Measurements from ENCODE around the gene FAM193B.
"Not testable (repeated sequence)": the region's sequence is repeated elsewhere in the genome, so short reads cannot be mapped to it uniquely, and the experiment has no call there.

FAM193B gene

GRCh38 chr5:177497292-177498012 lies 56.9 kb downstream of the FAM193B start, which contains the start of gene PDLIM7:
TSS of gene PDLIM7 (minus strand) at chr5:177497604. CDS start at chr5:177496512, 1,092 bp downstream.
- DNase-seq, result peak; percentile 85 to 94 (median 90)

GRCh38 chr5:177496727-177497291 lies 57.6 kb downstream of the FAM193B start:
- no peak for DNase-seq

GRCh38 chr5:177496070-177496726 lies 58.2 kb downstream of the FAM193B start:
- DNase-seq, result no peak

GRCh38 chr5:177495243-177496060 lies 58.9 kb downstream of the FAM193B start:
- DNase-seq, result no peak

GRCh38 chr5:177494346-177495195 lies 59.8 kb downstream of the FAM193B start:
- DNase-seq, result no peak

GRCh38 chr5:177493795-177494345 lies 60.5 kb downstream of the FAM193B start:
- DNase-seq, result no peak

- no peak for DNase-seq
Measured at GRCh38 chr5:177492841-177493240, 61.5 kb downstream of the FAM193B start.

GRCh38 chr5:177491983-177492746 lies 62.2 kb downstream of the FAM193B start:
- no peak for DNase-seq

- DNase-seq, result peak in 1 of 6 experiments; percentile 11
Measured at GRCh38 chr5:177491429-177491945, 62.9 kb downstream of the FAM193B start.

GRCh38 chr5:177490992-177491391 lies 63.4 kb downstream of the FAM193B start:
- no peak for DNase-seq

GRCh38 chr5:177490311-177490991 lies 63.9 kb downstream of the FAM193B start:
- DNase-seq, result no peak

- DNase-seq, result no peak
Measured at GRCh38 chr5:177489119-177489716, 65.1 kb downstream of the FAM193B start.

- no peak for DNase-seq
Measured at GRCh38 chr5:177487975-177488374, 66.4 kb downstream of the FAM193B start.

- no peak for DNase-seq
Measured at GRCh38 chr5:177487144-177487543, 67.2 kb downstream of the FAM193B start.

- no peak for DNase-seq
Measured at GRCh38 chr5:177486256-177486655, 68.1 kb downstream of the FAM193B start.

GRCh38 chr5:177485753-177486152 lies 68.6 kb downstream of the FAM193B start:
- not testable (repeated sequence) for DNase-seq

GRCh38 chr5:177484902-177485549 lies 69.3 kb downstream of the FAM193B start:
- DNase-seq, result no peak

GRCh38 chr5:177483994-177484901 lies 70.1 kb downstream of the FAM193B start:
- DNase-seq, result no peak

Data from stimulated activated naive CD4-positive, alpha-beta T cell (primary cell).